DMS153 treated with DMSO at 0.1 percent for 48 hours (cell line): ENCODE measurements around the gene OSBPL9.
"Not testable (repeated sequence)": the region's sequence is repeated elsewhere in the genome, so short reads cannot be mapped to it uniquely, and the experiment has no call there.

Source experiments
- DNase-seq: peaks from one replicate; lab custom pipeline; 2025; ENCODE audit not compliant: unreplicated experiment; lab: John Stamatoyannopoulos, UW

Gene OSBPL9

GRCh38 chr1:51636191-51636590 lies 19.3 kb downstream of the OSBPL9 start:
- DNase-seq: no peak

- no peak for DNase-seq
These were observed 20.1 kb downstream of the OSBPL9 start for GRCh38 chr1:51636764-51637522.

- DNase-seq: no peak
These were observed 21.5 kb downstream of the OSBPL9 start for GRCh38 chr1:51638350-51638749.

GRCh38 chr1:51639694-51640093 lies 22.8 kb downstream of the OSBPL9 start:
- no peak for DNase-seq

GRCh38 chr1:51641096-51641495 lies 24.2 kb downstream of the OSBPL9 start:
- DNase-seq: no peak

GRCh38 chr1:51642739-51643142 lies 25.8 kb downstream of the OSBPL9 start:
- no peak for DNase-seq

- DNase-seq: no peak
These were observed 26.5 kb downstream of the OSBPL9 start for GRCh38 chr1:51643362-51643761.

- DNase-seq: no peak
These were observed 27.1 kb downstream of the OSBPL9 start for GRCh38 chr1:51644020-51644419.

- no peak for DNase-seq
These were observed 27.8 kb downstream of the OSBPL9 start for GRCh38 chr1:51644533-51645197.

- DNase-seq: not testable (repeated sequence)
These were observed 29.7 kb downstream of the OSBPL9 start for GRCh38 chr1:51646592-51646991.

GRCh38 chr1:51648180-51649109 lies 31.6 kb downstream of the OSBPL9 start:
- DNase-seq: no peak

- no peak for DNase-seq
These were observed 32.8 kb downstream of the OSBPL9 start for GRCh38 chr1:51649593-51650091.

- no peak for DNase-seq
These were observed 33.3 kb downstream of the OSBPL9 start for GRCh38 chr1:51650198-51650597.

- no peak for DNase-seq
These were observed 34.7 kb downstream of the OSBPL9 start for GRCh38 chr1:51651552-51651942.

GRCh38 chr1:51652599-51652998 lies 35.7 kb downstream of the OSBPL9 start:
- DNase-seq: no peak

GRCh38 chr1:51653127-51653526 lies 36.2 kb downstream of the OSBPL9 start:
- DNase-seq: no peak

- DNase-seq: no peak
These were observed 37.1 kb downstream of the OSBPL9 start for GRCh38 chr1:51654000-51654399.

GRCh38 chr1:51656374-51656773 lies 39.5 kb downstream of the OSBPL9 start:
- DNase-seq: no peak

GRCh38 chr1:51660580-51660979 lies 43.7 kb downstream of the OSBPL9 start:
- no peak for DNase-seq

- DNase-seq: no peak
These were observed 44.2 kb downstream of the OSBPL9 start for GRCh38 chr1:51661081-51661518.

GRCh38 chr1:51663105-51663504 lies 46.2 kb downstream of the OSBPL9 start:
- DNase-seq: no peak
